ENCODE measurements around the gene CDK5RAP3.

Gene CDK5RAP3

DNA sequence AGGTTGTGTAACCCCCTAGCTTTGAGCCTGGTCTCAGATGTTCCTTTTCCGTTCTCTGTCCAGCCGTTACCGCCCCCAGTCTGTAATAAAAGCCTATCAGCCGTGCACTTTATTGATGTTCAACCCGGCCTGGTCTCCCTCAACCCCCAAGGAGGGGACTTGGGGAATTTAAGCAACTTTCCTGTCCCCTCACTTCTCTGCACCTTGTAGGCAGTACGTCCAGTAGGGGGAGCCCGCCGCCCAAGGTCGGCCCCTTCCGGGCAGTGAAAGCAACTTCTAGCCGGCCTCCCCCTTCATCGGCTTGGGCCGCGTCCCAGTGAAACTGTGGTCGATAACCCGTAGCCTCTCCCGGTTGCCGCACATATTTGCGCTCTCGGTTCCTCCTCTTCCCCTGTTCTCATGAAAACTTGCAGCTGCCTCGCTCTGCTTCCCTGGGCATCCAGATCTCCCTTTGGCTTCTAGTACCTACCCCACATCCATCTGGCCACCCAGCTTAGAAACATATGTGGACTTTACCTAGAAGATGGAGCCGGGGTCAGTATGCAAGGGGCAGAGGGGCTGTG is 21.6 kb upstream of the CDK5RAP3 start:
- peak; percentile 82 for DNase-seq

DNA sequence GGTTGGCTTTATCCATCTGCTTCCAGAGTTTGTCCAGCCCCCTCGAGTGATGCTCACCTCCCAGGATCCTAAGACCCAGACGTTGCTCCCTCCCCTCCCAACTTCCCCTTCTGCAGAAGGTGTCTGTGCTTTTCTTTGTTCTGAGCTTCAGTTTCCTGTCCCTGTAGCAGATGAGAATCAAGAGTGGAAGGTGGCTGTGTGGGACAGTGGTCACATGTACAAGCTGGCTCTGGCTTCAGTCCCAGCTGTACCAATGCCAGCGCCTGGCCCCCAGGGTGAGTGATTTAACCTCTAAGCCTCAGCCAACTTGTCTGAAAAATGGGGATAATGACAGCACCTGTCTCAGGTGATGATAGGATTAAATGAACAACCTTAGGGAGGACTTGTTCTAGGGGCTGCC is 21.0 kb upstream of the CDK5RAP3 start:
- no peak for DNase-seq

DNA sequence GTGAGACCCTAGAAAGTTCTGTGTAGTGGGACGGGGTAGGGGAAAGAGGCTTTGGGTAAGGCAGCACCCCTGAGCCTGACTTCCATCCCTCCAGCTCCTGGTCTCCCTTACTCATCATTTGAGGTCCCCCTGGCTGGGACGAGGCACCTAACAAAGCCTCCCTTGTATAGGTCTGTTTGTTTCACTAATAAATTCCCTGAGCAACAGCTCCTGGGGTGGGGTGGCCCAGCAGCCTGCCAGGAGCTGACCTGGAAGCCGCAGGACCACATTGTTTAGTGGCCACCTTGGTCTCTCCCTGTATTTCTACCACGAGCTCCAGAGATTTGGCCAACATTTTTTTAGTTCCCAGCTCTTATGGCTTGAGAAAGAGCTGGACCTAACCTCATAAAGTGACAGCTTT is 20.5 kb upstream of the CDK5RAP3 start:
- DNase-seq, result no peak

DNA sequence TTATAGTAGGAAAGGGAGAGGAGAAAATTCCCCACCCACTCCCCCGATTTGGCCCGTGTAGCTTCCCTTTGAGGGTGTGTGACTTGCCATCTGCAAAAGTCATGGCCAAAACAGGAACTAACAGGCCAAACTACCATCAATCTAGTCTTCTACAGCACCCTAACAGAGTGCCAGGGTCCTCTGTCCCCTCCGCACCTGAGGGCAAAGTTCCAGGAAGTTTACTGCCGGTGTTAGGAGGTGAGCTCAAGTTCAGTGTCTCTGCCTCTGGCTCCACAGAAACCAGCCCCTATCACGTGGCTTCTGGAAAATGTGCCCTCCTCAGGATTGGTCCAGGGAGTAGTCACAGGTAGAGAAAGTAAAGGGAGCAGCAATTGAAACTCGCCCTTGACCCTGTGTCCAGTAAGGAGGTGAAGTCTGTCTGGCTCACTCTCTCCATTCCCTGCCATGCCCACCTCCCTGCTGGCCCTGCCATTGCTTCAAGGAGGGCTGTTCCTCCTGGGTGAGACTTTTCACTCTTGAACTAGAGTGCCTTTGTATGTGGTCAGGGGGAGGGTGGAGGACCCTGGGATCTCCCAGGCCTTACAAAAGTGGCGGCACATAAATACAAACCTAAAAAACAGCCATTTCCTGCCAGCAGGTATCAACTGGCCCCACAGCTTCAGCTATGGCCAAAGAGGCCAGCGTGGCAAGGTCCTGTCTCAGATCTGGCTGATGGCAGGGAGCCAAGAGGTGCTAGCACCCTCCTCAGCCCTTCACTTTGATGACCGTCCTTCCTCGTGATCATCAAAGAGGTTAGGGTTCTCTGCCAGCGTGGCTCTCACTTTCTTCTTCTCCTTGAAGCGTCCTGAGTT is 18.5 kb upstream of the CDK5RAP3 start:
- no peak for DNase-seq

DNA sequence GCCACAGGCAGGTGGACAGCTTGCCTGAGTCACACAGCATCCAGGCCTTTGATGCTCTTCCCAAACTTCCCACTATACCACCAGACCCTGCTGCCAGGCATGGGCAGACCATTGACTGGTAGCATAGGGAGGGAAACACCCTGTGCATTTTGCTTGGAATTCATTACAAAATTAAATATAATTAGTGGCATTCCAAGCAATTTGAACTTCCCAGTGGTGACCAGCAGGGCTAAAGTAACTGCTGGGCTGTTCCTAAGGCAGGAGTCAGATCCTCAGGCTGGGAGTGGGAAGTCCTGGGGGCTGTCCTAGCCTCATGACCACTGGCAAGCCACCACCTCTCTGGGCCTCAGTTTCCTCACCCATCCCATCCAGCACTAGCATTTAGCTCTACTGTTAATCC is 17.0 kb upstream of the CDK5RAP3 start:
- DNase-seq, result no peak

DNA sequence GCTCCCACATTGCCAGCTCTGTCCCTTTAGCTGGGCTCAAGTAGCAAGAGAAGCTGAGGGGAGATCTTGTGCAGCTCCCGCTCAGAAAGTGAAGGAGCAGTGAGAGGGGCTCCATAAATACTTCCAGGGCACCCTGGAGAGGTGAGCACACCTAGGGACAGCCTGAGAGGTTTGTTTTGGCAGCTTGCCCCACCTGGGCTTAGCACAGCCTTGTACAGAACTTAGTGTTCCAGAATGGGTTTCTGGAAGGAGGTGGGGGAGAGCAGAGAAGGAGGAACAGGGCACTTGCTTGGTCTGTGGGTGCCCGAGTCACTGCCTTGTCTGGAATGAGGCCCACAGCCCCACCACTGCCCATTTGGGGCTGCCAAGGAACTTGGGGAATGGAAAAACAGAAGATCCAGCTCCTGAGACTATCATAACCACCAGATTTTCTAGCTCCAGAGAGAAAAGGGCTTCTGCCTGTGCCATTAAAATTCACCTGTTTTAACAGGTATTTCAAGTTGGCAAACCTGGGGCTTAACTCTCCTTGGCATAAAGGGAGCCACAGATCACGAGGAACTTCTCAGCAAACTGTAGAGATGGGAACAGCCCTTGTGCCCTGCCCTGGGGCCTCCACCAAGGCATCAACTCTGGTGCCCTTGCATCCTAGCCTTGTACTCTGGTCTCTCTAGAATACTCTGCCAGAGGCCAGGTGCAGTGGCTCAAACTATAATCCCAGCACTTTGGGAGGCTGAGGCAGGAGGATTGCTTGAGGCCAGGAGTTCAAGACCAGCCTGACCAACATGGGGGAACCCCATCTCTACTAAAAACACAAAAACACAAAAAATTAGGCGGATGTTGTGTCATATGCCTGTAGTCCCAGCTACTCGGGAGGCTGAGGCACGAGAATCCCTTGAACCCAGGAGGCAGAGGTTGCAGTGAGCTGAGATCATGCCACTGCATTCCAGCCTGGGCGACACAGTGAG is 15.1 kb upstream of the CDK5RAP3 start:
- DNase-seq, result no peak

DNA sequence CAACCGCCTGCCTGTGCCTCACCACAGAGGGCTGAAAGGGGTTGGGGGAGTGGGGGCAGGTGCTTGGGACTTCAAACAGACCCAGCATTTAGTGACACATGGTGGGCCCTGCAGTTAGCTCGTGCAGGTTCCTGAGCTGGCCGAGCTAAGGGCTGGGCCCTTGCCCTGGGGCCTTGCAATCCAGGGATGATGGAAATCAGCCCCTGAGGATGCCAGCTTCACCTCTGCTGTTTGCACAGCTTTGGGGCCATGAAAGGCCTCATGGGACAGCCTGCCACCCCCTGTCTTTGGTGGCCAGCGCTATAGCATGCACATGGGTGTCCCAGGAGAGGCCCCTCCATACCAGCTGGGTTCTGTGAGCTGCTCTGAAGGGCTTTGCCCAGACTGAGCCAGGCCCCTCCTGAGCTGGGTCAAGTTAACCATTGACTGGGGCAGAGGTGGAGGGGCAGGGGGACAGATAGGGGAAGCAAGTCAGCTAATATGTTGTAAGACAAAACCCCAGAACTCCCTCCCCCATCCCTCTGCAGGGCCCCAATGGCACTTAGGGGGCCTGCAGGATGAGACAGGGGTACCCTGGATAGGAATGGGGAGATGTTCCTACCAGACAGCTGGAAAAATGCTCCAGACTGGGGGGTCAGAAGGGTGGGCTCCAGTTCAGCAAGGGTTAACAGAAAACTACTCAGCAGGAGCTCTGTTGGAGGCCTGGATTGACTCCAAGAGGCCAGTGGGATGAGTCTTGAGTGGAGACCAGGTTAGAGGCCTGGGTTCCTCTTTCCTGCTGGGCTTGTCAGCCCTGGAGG is 13.9 kb upstream of the CDK5RAP3 start:
- DNase-seq, result no peak

DNA sequence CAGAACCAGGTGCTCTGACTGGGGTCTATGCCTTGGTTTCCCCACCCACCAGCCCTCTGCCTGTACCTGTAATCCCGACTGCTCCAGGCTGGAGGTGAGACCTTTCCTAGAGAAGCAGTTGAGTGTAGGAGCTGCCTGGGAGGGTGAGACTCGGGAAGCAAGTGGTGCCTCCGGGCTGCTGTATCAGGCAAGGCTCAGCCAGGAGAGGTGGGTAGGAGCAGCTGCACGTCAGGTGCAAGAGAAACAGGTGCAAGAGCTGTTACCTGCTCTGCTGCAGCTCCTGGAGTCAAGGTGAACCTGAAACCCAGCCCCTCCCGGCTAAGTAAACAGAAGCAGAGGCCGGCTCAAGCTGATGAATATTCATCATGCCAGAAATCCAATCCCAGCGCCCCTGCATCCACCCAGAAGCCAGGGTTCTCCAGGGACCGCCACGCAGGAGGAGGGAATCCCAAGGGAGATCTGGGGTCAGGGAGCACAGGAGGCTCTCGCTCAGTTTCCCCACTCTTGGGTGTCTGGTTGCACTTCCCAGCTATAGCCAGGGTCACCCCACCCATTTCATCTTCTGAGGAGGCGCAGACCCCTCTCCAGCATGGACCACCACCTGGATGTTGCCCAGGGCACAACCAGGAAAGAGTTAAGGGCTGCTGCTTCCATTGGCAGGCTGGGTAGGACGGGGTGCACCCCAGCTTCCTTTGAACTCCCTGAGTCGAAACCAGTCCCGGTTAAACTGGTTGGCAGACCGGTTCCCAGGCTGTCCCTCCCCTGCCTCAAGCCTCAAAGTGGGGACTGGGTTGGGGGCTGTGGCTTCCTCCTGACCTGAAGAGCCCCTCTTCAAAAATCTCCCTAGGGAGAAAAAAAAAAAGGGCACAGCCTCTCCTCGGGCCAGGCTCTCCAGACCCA is 13.1 kb upstream of the CDK5RAP3 start, which contains the start of gene PRR15L:
TSS of gene PRR15L (minus strand) at position 293 of the 900 bp plus-strand sequence. CDS start 4,649 bp downstream, outside the sequence.
- DNase-seq, result no peak

DNA sequence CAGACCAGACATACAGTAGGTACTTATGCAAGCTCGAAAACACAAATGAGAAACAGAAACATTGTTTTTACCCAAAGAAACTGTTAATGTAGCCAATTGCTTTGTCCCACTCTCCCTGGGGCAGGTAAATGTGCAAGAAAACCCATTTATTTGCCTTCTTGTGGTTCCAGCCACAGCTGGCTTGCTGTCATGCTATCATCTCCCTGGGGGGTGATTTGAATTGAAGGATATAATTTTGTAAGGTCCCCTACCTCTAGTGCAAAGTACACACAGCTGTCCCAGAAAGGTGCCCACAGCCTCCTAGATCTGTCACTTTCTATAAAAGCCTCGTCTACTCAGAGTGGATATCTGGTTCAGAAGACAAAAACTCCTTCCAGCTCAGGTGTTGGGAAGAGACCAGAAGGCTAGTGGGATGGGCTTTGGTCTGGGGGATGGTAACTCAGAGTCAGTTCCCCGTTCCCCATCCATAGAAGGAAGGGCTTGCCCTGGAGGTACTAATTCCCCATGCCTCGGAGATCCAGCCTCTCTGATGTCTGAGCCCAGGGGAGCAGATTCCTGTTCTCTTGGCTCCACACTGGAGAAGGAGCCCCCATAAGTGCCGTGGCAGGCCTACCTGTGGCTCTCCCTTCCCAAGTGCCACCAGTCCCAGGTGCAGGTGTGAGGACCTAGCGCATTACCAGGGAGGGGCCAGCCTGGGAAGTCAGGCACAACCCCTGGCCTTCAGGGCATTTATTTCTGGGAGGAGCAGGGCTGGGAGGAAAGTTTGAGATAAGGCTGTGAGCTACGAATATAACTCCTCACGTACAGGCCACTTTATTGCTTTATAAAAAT is 10.9 kb upstream of the CDK5RAP3 start:
- no peak for DNase-seq

DNA sequence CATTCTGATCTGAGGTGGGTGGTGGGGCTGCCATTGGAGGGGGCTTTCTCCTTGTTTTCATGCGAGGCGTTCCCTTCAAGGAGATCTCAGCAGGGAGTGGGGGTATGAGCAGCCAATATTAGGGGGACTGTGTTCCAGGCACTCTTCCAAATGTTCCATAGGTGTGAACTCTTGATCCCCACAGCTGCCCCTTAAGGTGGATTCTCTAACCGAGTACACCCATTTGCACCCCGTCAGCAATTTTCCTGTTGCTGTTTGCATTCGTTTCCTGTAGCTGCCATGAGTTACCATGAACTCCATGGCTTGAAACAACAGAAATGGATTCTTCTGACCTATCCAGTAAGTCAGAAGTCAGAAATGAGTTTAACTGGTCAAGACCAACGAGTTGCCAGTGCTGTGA is 9.5 kb upstream of the CDK5RAP3 start:
- no peak for DNase-seq

DNA sequence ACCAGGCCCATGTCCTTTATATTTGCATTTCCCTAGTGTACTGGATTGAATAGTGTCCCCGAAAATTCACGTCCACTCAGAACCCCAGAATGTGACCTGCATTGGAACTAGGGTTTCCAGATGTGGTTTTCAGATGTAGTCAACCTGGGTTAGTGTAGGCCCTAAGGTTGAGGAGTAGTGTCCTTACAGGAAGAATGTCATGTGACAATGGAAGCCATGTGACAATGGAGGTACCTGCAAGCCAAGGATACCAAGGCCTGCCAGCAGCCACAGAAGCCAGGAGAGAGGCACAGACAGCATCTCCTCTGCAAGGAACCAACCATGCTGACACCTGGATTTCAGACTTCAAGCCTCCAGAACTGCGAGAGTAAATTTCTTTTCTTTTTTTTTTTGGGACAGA is 8.0 kb upstream of the CDK5RAP3 start:
- DNase-seq, result no peak

DNA sequence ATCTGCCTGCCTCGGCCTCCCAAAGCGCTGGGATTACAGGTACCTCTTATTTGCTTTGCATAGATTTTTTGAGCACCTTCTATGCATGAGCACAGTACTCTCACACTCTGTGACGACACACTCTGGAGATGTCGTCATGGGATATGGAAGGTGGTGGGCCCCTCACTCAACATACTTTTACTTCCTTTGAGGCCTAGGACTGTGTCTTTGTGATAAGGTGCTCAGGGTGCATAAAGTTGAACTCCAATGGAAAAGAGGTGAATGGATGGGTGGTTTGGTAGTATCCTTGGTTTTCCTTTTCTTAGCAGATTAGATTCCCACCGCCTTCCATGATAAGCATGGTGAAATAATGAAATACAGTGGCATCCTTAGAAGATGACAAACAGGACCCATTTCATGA is 6.1 kb upstream of the CDK5RAP3 start:
- DNase-seq, result no peak

DNA sequence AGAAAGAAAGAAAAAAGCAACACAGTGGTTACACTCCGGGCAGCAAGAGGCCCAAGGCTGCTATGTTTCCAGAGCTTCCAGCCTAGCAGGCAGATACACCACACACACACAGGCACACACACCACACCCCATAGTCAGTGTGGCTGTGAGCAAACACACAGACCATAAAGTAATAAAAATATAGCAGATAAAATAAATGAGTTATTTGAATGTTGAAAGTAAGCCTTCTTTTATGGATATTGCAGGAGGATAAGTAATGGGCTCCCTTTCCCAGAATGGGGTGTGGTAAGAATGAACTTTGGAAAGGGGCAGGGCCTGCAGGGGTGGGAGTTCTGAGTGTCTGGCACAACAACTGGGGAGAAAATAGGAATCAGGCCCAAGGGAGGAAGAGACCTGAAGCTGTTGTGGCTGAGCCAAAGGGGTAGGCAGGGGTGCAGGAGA is 4.8 kb upstream of the CDK5RAP3 start:
- no peak for DNase-seq

DNA sequence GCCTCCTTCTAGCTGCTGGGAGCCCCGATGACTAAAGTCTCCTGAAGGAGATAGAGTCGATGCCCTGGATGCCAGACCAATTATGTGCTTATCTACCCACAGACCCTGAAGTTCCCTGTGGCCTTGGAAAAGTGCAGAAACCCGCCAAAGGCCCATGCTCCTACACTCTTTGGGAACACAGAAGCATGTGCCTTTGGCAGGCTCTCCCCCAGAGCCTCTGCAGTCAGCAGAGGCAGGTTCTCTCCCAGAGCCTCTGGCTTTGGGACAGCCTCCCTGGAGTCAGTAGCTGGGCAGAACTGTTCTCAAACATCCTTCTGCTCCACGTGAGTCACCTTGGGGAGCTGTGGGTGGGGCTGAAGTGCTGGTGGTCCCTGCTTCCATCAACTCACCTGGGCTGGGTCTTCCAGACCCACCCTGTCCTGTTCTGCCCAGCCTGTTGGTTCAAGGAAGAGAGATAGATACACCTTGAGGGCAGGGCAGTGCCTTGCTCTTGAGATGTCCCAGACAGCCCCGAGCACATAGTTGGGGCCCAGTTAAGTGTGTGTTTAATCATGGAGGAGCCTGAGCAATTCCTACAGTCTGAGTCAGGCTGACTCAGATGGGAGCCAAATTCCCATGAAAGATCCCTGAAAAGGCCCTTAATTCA is 3.2 kb upstream of the CDK5RAP3 start:
- DNase-seq, result no peak

DNA sequence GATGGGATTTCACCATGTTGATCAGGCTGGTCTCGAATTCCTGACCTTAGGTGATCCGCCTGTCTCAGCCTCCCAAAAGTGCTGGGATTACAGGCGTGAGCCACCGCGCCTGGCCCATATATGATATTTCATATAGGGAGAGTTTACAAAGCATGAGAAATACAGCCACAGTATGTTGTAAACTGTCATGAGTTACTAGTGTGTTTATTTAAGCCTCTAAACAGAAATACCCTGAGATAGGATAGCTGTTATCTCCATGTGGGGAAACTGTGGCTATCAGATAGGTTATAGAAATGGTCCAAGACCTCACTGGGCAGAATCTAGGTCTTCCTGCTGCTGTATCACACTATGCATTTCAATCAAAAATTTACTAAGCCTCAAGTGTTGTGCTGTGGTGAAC is 2.1 kb upstream of the CDK5RAP3 start:
- no peak for DNase-seq

DNA sequence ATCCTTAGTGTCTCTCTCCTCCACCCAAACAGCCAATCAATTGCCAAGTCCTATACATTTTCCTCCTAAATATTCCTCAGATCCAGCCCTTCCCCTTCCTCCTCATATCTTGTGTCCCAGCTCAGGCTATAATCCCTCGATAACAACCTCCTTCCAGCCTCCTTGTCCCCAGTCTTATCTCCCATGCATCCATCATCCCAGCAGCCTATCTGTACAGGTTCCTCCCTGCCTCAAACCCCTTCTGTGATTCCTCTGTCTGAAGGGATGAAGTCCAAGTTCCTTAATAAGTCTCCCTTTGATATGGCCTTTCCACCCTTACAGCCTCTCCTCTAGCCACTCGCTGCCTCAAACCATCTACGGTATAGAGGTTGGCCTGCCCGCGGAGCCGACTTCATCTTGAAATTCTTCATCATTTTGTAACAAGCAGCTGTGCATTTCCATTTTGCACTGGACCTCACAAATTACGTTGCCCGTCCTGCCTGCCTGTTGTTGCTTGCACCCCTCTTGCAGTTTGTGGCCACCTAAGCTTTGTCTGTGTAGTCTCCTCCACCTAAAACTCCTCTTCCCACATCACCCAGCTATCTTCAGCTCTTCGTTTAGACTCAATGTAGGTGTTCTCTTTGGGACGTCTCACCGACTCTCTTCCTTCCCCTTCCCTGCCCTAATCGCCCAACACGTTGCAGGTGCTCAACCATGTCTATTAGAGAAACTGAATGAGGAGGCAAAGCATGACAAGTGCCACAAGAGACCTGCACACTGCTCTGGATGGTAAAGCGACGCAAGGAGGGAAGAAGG is 786 bp upstream of the CDK5RAP3 start:
- no peak for DNase-seq

DNA sequence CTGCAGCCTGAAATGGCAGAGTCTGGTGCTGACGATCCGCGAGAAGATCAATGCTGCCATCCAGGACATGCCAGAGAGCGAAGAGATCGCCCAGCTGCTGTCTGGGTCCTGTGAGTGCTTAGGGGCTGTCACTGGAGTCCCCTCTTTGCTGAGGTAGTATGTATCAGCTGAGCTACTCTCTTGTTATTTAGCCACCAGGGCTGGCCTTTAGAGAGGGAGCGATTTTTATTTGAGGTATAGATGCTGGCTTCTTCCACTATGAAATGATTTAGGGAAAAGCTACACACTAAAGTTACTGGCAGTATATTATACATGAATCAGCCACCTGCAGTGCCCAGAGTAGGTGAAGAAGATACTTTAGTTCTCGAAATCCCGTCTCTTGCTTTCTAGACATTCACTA is 2.6 kb downstream of the CDK5RAP3 start:
- DNase-seq, result no peak

DNA sequence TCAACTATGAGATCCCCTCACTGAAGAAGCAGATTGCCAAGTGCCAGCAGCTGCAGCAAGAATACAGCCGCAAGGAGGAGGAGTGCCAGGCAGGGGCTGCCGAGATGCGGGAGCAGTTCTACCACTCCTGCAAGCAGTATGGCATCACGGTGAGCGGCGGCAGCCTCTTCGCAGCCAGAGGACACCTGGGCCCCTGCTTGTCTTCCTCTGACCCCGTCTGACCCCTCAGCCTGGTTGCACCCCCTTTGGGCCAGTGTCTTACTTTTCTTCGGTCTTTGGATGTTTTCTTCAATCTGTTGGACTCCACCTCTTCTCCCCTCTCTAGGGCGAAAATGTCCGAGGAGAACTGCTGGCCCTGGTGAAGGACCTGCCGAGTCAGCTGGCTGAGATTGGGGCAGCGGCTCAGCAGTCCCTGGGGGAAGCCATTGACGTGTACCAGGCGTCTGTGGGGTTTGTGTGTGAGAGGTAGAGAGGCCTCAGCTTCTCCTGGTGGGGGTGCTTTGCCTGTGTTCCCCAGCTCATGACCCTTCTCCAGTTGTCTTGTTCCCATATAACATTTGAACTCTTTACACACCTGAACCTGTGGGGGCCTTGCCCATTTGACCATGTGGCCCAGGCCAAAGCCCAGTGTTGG is 4.4 kb downstream of the CDK5RAP3 start:
- DNase-seq, result no peak

DNA sequence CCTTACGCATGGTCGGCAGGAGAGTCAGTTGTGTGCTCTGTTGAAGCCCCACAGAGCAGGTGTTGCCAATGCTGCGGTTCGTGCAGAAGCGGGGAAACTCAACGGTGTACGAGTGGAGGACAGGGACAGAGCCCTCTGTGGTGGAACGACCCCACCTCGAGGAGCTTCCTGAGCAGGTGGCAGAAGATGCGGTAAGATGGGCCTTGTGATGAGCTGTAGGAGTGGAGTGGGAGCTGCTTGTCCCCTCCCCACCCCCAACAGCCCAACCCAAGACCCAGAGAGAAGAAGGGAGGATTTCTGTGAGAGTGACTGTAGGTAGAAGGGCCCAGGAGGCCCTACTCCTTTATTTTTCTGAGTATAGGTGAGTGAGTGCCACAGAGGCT is 4.9 kb downstream of the CDK5RAP3 start:
- no peak for DNase-seq

All from stimulated activated CD4-positive, alpha-beta T cell treated with anti-CD3 and anti-CD28 coated beads, Interleukin-4, amount 100 ng/mL, for 24 hours (primary cell).